ENCODE data around the gene ALDH1A1. TPM values are rescaled to one million over a fixed set of nuclear protein-coding genes. Genes with fewer than 3 reads are reported as not detected.

Gene ALDH1A1
- total RNA-seq, 1 donor from 2014 or later = not detected

- no peak for DNase-seq (ENCODE audit: low spot score)
- Mint-ChIP-seq H3K27me3 (ENCODE audit: insufficient read depth, low read depth) (no peaks in the 10 kb centered on the region), H3K36me3 (no peaks in the 10 kb centered on the region), H3K4me3 (no peak overlapping the region), H3K4me1 (no peaks in the 10 kb centered on the region), H3K9me3 (no peaks in the 10 kb centered on the region), H3K27ac (no peak overlapping the region)
- no peak overlapping the region for H2AFZ ChIP-seq (replicated peaks)
- no peak overlapping the region for H3K9ac ChIP-seq
- no peaks in the 10 kb centered on the region for H3F3A ChIP-seq (ENCODE audit: low read depth)
- no peak overlapping the region for H3K4me2 ChIP-seq
- H3K79me2 ChIP-seq (ENCODE audit: low read depth) = no peaks in the 10 kb centered on the region
- no peaks in the 10 kb centered on the region for H3K36me3 ChIP-seq
- no peak overlapping the region for H3K27ac ChIP-seq
- TF ChIP-seq EZH2phosphoT487 (IDR thresholded peaks at IDR 0.05) (no peak), EZH2 (IDR thresholded peaks at IDR 0.05) (no peak)
- TF ChIP-seq, protein P1, sequence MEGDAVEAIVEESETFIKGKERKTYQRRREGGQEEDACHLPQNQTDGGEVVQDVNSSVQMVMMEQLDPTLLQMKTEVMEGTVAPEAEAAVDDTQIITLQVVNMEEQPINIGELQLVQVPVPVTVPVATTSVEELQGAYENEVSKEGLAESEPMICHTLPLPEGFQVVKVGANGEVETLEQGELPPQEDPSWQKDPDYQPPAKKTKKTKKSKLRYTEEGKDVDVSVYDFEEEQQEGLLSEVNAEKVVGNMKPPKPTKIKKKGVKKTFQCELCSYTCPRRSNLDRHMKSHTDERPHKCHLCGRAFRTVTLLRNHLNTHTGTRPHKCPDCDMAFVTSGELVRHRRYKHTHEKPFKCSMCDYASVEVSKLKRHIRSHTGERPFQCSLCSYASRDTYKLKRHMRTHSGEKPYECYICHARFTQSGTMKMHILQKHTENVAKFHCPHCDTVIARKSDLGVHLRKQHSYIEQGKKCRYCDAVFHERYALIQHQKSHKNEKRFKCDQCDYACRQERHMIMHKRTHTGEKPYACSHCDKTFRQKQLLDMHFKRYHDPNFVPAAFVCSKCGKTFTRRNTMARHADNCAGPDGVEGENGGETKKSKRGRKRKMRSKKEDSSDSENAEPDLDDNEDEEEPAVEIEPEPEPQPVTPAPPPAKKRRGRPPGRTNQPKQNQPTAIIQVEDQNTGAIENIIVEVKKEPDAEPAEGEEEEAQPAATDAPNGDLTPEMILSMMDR (IDR thresholded peaks at IDR 0.05) = no peak
- peaks cover under 1% of the 10 kb centered on the region for H3K4me1 ChIP-seq
- no peaks in the 10 kb centered on the region for H3K9me3 ChIP-seq (ENCODE audit: low read depth)
- H4K20me1 ChIP-seq (ENCODE audit: low read depth) = no peaks in the 10 kb centered on the region
- no peak overlapping the region for H3K4me3 ChIP-seq
- no peaks in the 10 kb centered on the region for H3K27me3 ChIP-seq
These were observed 47.1 kb downstream of the ALDH1A1 start for GRCh38 chr9:72905514-72906480.

GRCh38 chr9:72904267-72905093, 48.4 kb downstream of the ALDH1A1 start:
- no peak for DNase-seq (ENCODE audit: low spot score)
- no peaks in the 10 kb centered on the region for H4K20me1 ChIP-seq (ENCODE audit: low read depth)
- Mint-ChIP-seq H3K36me3 (no peaks in the 10 kb centered on the region), H3K27ac (no peak overlapping the region), H3K4me3 (no peak overlapping the region), H3K4me1 (no peaks in the 10 kb centered on the region), H3K9me3 (no peaks in the 10 kb centered on the region), H3K27me3 (ENCODE audit: insufficient read depth, low read depth) (no peaks in the 10 kb centered on the region)
- no peak for TF ChIP-seq EZH2 (IDR thresholded peaks at IDR 0.05)
- TF ChIP-seq, protein P1 (IDR thresholded peaks at IDR 0.05) = no peak
- no peak for TF ChIP-seq EZH2phosphoT487 (IDR thresholded peaks at IDR 0.05)
- no peaks in the 10 kb centered on the region for H3K36me3 ChIP-seq
- H3K9me3 ChIP-seq (ENCODE audit: low read depth) = no peaks in the 10 kb centered on the region
- H3K27ac ChIP-seq = no peak overlapping the region
- no peak overlapping the region for H3K9ac ChIP-seq
- H3K79me2 ChIP-seq (ENCODE audit: low read depth) = no peaks in the 10 kb centered on the region
- H3K27me3 ChIP-seq = no peaks in the 10 kb centered on the region
- H2AFZ ChIP-seq (replicated peaks) = no peak overlapping the region
- no peak overlapping the region for H3K4me3 ChIP-seq
- H3F3A ChIP-seq (ENCODE audit: low read depth) = no peaks in the 10 kb centered on the region
- no peak overlapping the region for H3K4me2 ChIP-seq
- peaks cover 13% of the 10 kb centered on the region for H3K4me1 ChIP-seq

DNA sequence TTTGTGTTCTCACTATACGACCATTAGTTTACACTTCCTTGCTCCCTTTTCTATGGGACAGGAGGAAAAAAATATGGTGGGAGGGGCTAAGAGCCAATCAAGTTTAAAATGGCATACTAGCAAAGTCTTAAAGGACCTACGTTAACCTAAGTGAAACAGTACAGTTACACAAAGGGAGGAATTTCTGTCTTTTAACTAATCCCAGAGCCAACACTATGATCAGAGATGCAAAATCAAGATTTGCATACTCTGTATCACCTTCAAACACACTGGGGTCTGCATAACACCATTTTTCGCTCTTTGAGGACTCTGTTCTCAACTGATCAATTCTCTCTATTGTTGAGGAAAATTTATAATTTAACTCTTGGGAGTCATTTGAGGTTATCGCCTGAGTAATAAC, 49.8 kb downstream of the ALDH1A1 start:
- H3K4me2 ChIP-seq = no peak overlapping the region
- H3K79me2 ChIP-seq (ENCODE audit: low read depth) = no peaks in the 10 kb centered on the region
- DNase-seq (ENCODE audit: low spot score) = no peak
- H3K36me3 ChIP-seq = no peaks in the 10 kb centered on the region
- H3K27me3 ChIP-seq = no peaks in the 10 kb centered on the region
- no peak overlapping the region for H3K4me3 Mint-ChIP-seq
- no peaks in the 10 kb centered on the region for H3K27me3 Mint-ChIP-seq (ENCODE audit: insufficient read depth, low read depth)
- no peaks in the 10 kb centered on the region for H3F3A ChIP-seq (ENCODE audit: low read depth)
- no peak overlapping the region for H3K27ac ChIP-seq
- no peak overlapping the region for H3K27ac Mint-ChIP-seq
- H4K20me1 ChIP-seq (ENCODE audit: low read depth) = no peaks in the 10 kb centered on the region
- H2AFZ ChIP-seq (replicated peaks) = no peak overlapping the region
- H3K9me3 ChIP-seq (ENCODE audit: low read depth) = no peaks in the 10 kb centered on the region
- TF ChIP-seq, protein P1 (IDR thresholded peaks at IDR 0.05) = no peak
- TF ChIP-seq EZH2 (IDR thresholded peaks at IDR 0.05) (no peak), EZH2phosphoT487 (IDR thresholded peaks at IDR 0.05) (no peak)
- no peaks in the 10 kb centered on the region for H3K9me3 Mint-ChIP-seq
- H3K4me1 ChIP-seq = peaks cover 13% of the 10 kb centered on the region
- H3K36me3 Mint-ChIP-seq = no peaks in the 10 kb centered on the region
- no peak overlapping the region for H3K4me3 ChIP-seq
- no peaks in the 10 kb centered on the region for H3K4me1 Mint-ChIP-seq
- no peak overlapping the region for H3K9ac ChIP-seq

Data from neural progenitor cell (in vitro differentiated cells).